Activated CD8-positive, alpha-beta memory T cell treated with anti-CD3 and anti-CD28 coated beads, Interleukin-2, amount 50 U/mL, for 24 hours (primary cell): ENCODE data around the gene ACTA1.
"Not testable (repeated sequence)": the region's sequence is repeated elsewhere in the genome, so short reads cannot be mapped to it uniquely, and the experiment has no call there.

Experiments used
- DNase-seq: peaks from one replicate; pipeline ENCODE4 v3.0.0-alpha.2; 2020; ENCODE audit errors: extremely low read depth

The ACTA1 gene

DNA sequence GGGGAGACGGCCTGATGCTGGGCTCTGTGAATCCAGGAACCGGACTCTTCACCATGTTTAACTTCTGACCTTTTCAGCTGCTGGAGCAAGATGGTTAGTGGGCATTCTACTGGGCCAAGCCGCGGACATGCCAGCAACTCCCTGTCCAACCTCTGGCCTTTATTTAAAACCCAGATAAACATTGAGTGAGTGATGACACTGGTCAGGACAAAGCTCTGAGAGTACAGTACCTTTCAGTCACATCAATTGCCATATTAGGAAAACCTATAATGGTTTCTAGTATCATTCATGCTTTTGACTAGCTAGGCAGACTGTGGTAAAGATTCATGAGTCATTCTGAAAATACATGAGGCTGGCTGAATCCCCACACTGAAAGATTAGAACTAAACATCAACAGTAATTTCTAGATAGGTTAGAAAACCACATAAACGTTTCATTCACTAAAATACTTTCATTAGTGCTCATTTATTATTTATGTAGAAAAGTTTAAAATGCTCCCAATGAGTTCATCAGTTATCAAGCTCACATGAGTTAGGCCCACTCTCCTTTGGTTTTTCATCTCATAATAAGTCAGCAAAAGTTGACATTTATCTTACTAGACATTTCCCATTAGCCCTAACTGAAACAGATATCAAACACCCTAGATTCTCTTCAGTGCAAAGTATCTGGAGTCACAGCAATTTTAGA, 7.1 kb upstream of the ACTA1 start:
- DNase-seq = no peak

DNA sequence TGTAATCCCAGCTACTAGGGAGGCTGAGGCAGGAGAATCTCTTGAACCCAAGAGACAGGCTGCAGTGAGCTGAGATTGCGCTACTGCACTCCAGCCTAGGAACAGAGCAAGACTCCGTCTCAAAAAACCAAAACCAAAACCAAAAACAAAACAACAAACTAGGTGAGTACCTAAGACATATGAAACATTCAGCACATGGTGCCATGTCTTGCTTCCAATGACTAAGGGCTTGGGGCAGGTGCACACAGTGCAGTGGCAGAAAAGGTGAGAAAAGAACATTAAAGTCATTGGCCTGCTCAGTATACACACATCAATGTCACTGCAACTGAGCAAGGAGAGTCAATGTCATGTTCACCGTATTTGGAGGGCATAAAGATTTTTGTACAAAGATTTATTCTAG, 4.1 kb upstream of the ACTA1 start:
- DNase-seq = no peak

DNA sequence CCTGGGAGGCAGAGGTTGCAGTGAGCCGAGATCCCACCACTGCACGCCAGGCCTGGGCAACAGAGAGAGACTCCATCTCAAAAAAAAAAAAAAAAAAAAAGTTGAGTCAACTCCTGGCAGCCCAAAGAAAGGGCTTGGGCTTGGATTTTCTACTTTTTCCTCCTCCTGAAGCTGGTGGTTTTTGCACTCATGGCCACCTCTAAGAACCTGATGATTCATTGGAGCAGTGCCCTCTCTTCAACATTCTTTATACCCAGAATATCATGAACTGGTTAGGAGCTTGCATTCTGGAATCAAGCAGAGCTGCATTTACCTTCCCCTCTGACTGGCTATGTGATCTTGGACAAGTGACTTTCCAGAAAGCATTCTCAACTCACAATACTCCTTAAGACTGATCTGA, 3.5 kb upstream of the ACTA1 start:
- DNase-seq = no peak

DNA sequence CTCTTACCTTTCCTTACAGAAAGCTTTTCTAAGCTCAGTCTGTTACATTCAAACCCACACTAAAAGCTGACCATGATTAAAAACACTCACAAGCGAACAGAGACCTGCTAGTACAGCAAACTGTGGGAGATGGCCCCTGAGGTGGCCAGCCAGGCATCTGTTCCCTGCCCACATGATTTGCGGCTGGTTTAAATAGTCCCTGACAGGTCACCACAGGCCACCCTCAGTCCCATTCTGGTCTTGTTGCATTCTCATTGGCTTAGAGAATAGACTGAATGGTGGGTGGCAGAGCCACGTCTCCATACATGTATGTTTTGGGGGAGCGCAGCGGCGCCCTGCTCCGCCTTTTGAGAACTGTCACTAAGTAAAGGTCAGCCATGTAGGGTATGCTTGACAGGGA, 2.3 kb upstream of the ACTA1 start:
- DNase-seq = no peak

DNA sequence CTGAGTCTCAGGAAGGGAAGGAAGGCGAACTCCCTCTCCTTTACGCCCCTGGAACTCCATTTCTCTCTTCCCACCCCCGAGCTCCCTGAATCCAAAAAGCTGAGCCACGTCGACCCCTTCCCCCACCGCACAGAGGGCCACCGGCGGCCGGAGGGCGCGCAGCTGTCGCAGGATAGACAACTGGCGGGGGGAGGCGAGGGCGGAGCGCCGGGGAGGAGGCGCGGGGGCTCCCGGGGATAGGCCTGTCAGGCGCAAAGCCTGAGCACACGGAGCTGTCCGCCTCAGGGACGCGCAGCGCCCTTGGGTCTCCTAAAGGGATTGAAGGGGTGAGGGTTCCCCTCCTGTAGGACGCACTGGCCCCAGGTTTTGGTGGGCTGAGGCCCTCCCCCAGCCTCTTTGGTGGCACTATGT, 752 bp upstream of the ACTA1 start:
- DNase-seq = no peak

DNA sequence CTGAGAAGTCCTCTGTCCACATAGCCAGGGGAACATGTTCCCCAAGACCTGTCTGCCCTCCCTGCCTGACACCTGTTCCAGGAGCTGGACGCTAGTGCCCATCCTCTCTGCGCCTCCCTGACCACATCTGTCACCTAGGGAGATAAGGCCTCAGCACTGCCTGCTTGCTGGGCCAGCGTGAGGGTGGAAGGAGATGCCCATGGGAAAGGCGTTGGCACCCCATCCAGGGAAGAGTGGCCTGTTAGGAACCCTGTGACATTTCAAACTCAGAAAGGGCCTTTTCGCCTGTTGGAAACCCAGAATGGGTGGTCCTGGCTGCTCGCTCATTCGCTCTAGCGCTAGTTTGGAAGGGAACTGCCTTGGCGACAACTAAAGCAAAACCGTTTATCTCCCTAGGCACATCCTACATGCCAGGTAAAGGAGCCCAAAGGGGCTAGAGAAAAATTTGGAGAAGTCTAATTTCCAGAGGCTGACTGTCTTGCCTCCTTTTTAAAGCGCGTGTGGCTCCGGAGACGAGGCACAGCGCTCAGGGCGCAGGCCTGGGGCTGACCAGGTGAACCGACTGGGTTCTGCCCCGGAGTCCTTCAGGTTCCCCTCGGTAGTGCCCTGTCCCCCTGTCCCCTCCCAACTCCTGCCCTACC, 410 bp downstream of the ACTA1 start:
- DNase-seq = no peak

DNA sequence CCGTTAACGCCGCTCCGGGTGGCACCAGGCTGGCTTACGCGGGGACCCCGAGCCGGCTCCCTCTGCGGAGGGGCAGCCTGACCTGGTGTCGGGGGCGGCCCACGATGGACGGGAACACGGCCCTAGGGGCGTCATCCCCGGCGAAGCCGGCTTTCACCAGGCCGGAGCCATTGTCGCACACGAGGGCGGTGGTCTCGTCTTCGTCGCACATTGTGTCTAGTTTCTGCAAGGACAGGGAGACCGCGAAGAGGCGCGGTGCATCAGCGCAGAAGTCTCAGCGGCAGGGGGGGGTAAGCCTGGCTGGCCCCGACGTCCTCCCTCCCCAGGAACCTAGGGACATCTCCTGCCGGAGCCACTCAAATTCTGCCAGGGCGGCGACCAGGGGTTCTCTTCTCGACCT, 989 bp downstream of the ACTA1 start:
- no peak for DNase-seq

DNA sequence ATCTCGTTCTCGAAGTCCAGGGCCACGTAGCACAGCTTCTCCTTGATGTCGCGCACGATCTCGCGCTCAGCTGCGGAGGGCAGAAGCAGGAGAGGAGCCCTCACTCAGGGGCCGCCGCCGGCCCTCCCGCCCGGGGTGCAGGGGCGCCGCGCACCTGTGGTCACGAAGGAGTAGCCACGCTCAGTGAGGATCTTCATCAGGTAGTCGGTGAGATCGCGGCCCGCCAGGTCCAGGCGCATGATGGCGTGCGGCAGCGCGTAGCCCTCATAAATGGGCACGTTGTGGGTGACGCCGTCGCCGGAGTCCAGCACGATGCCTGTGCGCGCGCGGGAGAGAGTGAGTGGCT, 1.8 kb downstream of the ACTA1 start:
- no peak for DNase-seq

DNA sequence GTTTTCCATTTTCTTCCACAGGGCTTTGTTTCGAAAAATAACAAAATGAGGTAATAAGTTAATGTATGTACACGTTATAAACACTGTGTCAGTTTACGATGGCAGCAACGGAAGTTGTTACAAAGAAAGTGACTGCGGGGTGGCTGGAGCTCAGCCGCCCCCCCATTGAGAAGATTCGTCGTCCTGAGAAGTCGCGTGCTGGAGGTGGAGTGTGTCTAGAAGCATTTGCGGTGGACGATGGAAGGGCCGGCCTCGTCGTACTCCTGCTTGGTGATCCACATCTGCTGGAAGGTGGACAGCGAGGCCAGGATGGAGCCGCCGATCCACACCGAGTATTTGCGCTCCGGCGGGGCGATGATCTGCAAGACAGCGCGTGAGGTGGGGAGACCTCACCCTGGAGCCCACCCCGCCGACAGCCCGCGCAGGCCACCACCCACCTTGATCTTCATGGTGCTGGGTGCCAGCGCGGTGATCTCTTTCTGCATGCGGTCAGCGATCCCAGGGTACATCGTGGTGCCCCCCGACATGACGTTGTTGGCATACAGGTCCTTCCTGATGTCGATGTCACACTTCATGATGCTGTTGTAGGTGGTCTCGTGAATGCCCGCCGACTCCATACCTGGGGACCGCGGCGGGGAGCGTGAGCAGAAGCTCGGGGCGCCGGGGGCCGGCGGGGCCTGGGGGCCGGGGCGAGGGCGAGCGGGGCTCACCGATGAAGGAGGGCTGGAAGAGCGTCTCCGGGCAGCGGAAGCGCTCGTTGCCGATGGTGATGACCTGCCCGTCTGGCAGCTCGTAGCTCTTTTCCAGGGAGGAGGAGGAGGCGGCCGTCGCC, 2.4 kb downstream of the ACTA1 start:
- no peak for DNase-seq

DNA sequence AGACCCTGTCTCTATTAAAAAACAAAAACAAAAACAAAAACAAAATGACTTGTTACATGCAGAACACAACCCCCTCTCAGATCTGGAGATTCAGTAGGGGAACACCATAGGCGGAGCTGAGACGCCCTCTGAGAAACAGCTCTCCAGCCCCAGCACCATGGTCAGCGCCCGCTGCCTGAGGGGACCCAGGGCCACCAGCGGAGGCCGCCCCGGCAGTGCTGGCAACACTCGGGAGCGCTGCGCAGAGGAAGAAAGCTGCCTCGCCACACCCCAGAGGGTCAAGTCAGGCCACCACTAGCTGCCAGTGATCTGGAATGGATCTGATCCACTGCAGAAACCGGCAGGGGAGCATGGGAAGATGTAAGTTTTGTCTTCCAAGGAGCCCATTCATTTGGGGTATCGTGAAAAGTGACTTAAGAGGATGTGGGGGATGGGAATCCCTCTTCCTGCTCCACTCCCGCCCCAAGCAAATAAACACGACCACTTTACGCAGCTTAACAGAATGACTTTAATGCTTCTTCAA, 3.1 kb downstream of the ACTA1 start:
- no peak for DNase-seq

DNA sequence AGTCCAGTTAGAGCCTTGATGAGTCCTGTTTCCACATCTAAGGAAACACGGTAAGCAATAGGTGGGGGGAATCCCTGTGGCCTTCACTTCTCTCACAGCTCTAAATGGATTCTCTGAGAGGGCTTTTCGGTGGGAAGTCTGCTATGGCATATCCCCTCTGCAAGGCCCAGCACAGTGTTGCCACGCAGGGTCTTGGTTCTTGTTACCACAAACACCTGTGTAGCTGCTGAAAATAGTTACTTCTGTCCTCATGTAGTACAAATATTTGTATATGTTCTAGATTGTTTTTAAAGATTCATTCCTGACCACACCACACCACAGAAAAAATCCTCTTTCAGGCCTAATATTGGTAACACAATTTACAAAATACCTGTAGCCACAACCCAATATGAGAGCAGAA, 5.6 kb downstream of the ACTA1 start:
- no peak for DNase-seq

DNA sequence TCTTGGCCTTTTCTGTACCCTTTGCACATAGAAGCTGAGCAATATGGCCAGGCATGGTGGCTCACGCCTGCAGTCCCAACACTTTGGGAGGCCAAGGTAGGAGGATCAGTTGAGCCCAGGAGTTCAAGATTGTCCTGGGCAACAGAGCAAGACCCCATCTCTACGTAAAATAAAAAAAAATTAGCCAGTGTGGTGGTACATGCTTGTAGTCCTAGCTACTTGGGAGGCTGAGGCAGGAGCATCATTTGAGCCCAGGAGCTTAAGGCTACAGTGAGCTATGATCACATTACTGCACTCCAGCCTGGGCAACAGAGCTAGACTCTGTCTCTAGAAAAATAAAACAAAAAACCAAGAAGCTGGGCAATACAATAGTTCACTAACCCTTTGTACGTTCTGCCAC, 6.3 kb downstream of the ACTA1 start:
- DNase-seq = no peak

DNA sequence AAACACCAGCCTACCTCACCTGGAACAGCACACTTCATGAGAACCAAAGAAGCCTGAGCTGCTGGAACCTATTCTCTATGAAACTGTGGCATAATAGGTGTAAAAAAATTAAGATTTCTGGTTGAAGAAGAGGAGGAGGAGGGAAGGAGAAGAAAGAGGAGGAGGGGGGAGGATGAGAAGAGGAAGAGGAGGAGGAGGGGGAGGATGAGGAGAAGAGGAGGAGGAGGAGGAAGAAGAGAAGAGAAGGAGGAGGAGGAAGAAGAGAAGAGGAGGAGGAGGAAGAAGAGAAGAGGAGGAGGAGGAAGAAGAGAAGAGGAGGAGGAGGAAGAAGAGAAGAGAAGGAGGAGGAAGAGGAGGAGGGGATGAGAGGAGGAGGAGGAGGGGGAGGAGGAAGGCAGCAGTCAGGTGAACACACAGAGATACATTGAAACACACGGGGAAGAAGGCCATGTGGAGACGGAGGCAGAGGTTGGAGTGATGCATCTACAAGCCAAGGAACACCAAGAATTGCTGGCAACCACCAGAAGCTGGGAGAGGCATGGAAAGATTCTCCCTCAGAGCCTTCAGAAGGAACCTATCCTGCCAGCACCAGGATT, 8.2 kb downstream of the ACTA1 start:
- DNase-seq = no peak

DNA sequence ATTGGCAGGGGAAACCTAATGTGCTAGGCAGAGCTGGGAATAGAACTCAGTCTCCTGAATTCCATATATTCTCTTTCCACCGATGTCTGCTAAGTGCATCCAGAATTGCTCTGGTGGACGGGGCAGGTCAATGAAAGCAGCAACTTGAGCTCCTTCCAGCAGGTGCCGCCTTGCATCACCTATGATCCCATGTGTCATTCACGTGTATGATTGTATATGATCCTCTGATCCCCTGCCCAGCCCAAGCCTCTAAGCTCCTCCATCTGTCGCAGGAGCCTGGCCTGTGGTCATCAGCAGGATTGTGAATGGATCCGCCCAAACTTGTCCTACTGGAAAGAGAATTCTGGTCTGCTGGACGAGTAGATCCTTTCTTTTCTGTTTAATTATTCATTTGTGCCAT, 13.1 kb downstream of the ACTA1 start:
- no peak for DNase-seq

DNA sequence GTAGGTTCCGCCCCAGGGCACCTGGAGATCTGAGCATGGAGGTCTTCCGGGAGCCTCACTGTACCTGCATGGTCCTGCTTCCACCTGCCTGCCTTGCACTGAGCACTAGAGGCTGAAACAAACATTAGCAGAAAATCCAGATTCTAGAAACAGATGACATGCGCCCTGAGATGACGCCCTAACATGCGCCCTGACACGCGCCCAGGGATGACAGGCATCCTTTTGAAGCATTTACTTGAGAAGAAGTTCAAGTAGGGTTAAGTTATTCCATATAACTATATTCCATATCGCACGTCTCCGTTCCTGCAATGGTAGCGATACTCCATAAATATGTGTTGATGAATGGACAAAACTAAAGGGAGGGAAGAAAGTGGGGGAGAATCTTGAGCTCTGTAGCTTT, 13.7 kb downstream of the ACTA1 start:
- DNase-seq = no peak

DNA sequence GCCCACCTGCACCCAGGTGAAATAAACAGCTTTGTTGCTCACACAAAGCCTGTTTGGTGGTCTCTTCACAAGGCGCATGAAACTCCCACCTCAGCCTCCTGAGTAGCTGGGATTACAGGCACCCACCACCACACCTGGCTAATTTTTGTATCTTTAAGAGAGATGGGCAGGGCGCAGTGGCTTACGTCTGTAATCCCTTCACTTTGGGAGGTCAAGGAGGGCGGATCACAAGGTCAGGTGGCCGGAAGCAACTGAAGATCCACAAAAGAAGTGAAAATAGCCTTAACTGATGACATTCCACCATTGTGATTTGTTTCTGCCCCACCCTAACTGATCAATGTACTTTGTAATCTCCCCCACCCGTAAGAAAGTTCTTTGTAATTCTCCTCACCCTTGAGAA, 15.3 kb downstream of the ACTA1 start:
- not testable (repeated sequence) for DNase-seq

DNA sequence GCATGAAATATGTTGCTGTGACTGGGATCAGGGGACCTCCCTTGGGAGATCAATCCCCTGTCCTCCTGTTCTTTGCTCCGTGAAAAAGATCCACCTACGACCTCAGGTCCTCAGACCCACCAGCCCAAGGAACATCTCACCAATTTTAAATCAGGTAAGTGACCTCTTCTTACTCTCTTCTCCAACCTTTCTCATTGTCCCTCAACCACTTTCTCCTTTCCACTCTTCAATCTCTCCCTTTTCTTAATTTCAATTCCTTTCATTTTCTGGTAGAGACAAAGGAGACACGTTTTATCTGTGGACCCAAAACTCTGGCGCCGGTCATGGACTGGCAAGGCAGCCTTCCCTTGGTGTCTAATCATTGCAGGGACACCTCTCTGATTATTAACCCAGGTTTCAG, 21.1 kb downstream of the ACTA1 start:
- DNase-seq = not testable (repeated sequence)

DNA sequence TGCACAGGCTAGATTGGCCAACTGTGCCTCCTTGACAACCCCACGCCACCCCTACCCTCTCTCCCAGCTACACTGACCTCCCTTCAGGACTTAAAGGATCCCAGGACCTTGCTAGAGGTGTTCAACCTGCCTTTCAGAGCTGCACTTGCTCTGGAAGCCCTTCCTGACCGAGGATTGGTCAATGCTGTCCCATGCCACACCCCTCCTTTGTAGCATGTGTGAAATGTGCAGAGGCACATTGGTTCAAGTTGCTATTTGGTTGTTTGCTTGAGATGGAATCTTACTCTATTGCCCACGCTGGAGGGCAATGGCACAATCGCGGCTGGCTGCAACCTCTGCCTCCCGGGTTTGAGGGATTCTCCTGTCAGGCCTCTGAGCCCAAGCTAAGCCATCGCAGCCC, 21.8 kb downstream of the ACTA1 start:
- no peak for DNase-seq

DNA sequence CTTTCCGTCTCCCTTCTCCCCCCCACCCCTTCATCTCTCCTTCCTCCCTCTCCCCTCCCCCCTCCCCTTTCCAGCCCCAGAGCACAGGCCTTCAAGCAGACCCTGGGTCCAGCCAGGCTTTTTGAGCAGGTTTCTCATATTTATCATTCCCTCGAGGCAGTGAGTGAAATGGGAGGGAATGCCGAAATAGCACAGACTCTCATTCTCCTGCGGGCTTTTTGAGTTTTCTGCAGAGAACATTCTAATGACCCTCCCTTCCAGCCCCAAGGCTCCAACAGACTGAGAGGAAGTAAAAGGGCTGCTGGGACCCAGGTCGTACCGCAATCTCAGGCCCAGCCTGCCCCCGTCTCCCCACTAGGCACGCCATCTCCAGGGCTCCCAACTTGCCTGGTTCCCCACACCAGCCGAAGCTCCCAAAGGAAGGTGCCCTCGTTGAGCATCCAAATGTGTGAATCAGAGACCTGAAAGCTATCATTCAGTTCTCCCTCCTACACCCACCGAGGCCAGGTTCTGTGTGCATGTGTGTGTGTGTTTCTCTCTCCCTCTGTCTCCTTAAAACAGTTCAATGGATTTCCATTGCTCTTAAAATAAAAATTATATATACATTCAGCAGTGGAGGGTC, 22.3 kb downstream of the ACTA1 start:
- no peak for DNase-seq

DNA sequence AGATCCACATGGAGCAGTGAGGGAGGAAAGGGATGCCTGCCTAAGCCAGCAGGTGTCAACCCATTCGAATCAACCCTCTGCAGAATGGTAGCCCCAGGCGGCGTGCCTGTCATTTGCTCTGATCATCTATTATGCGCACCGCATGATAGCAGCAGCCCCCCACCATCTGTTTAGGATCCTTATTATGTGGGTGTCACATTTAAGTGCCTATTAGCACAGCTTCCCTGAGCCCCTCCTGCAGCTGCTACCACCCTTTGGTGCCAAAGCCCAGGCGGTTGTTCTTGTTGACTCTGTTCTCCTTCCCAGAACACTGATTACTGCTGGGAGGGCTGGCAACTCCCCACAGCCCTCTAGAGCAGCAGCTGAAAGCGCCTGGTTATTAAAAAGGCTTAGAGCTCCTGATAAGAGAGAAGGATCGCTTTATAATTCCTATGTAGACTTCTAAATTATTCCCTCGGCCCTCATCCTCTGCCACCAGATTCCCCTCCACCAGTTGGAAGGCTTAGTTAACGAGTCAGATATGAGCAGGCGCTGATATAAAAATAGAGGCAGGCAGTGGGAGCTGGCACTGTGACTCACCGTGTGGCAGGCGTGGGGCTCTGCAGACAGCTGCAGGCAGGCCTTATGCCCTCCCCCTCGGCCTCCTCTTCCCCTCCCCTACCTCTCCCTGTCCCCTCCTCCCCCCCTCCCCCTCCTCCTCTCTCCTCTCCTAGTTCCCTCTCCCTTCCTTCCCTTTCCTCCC, 23.0 kb downstream of the ACTA1 start:
- DNase-seq = no peak

DNA sequence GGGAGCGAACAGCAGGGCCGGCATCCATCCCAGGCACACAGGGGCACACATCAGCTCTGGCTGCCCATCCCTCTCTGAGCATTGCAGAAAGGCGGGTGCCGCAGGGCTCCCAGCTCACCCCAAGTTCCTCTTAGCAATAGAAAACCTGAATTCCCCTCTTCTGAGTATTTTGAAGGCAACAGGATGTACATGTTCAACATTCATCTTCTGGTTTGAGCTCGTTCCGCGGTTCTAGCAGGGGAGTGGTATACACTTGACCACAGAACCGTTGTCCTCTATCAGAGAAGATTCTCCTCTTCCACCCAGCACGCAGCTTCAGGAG, 23.6 kb downstream of the ACTA1 start:
- DNase-seq = no peak
